OCI-LY1 (cell line): ENCODE measurements around the gene FGF11.

Experiments
- H2AFZ ChIP-seq: fragments of 200-600 bp; sonication (generic), shearing (Covaris generic); 2 replicates; pipeline ENCODE4 v1.6.0; 2014; ENCODE audit warnings: antibody characterized with exemption, mild to moderate bottlenecking, low read length
- H3F3A ChIP-seq: fragments of 200-600 bp; sonication (generic), shearing (Covaris generic); 2 replicates; pipeline ENCODE4 v1.6.0; 2014; ENCODE audit warnings: mild to moderate bottlenecking, antibody characterized with exemption, low read length, moderate library complexity; ENCODE audit not compliant: insufficient read depth
- H3K27ac ChIP-seq: fragments of 200-600 bp; sonication (generic); 2 replicates; pipeline ENCODE4 v1.5.1; 2014; ENCODE audit warnings: low read length, mixed run types, mild to moderate bottlenecking, low read depth; ENCODE audit not compliant: poor library complexity, severe bottlenecking
- H3K27me3 ChIP-seq: fragments of 200-600 bp; sonication (generic); 2 replicates; pipeline ENCODE4 v1.6.0; 2014; ENCODE audit warnings: antibody characterized with exemption, mild to moderate bottlenecking, low read length, moderate library complexity; ENCODE audit not compliant: insufficient read depth
- H3K36me3 ChIP-seq: fragments of 200-600 bp; sonication (generic); 2 replicates; pipeline ENCODE4 v1.6.1; 2014; ENCODE audit warnings: mild to moderate bottlenecking, antibody characterized with exemption, low read length, moderate library complexity, mixed read lengths; ENCODE audit not compliant: insufficient read depth
- H3K4me1 ChIP-seq: fragments of 200-600 bp; sonication (generic); 2 replicates; pipeline ENCODE4 v1.5.1; 2014; ENCODE audit warnings: mild to moderate bottlenecking, low read length, moderate library complexity; ENCODE audit not compliant: insufficient read depth, severe bottlenecking
- H3K4me2 ChIP-seq: fragments of 200-600 bp; sonication (generic), shearing (Covaris generic); 2 replicates; pipeline ENCODE4 v1.6.1; 2014; ENCODE audit warnings: low read length
- H3K4me3 ChIP-seq: fragments of 200-600 bp; sonication (generic); 2 replicates; pipeline ENCODE4 v1.5.1; 2014; ENCODE audit warnings: low read length, low read depth, mild to moderate bottlenecking, mixed read lengths; ENCODE audit not compliant: poor library complexity, severe bottlenecking
- H3K79me2 ChIP-seq: fragments of 200-600 bp; shearing (Covaris generic); 2 replicates; pipeline ENCODE4 v1.6.1; 2016; ENCODE audit warnings: mixed run types, low read length, mixed read lengths; ENCODE audit not compliant: insufficient read depth
- H3K9ac ChIP-seq: fragments of 200-600 bp; sonication (generic), shearing (Covaris generic); 2 replicates; pipeline ENCODE4 v1.6.1; 2014; ENCODE audit warnings: mild to moderate bottlenecking, low read length, mixed read lengths
- H3K9me2 ChIP-seq: fragments of 200-600 bp; sonication (generic), shearing (Covaris generic); 2 replicates; pipeline ENCODE4 v1.6.1; 2014; ENCODE audit warnings: low read depth, mild to moderate bottlenecking, low read length, mixed read lengths
- H3K9me3 ChIP-seq: fragments of 200-600 bp; shearing (Covaris generic); 2 replicates; pipeline ENCODE4 v1.6.1; 2014; ENCODE audit warnings: low read length, mixed read lengths
- H4K20me1 ChIP-seq: fragments of 200-600 bp; sonication (generic), shearing (Covaris generic); 2 replicates; pipeline ENCODE4 v1.6.0; 2016; ENCODE audit warnings: mild to moderate bottlenecking, low read length; ENCODE audit not compliant: insufficient read depth
- CTCF ChIP-seq: fragments of 200-600 bp; sonication (generic), shearing (Covaris generic); IDR thresholded peaks from 2 replicates; pipeline ENCODE4 v1.5.1; 2017; ENCODE audit warnings: mild to moderate bottlenecking, antibody characterized with exemption, low read length, moderate library complexity, mixed read lengths
- EZH2 ChIP-seq: fragments of 200-600 bp; sonication (generic), shearing (Covaris generic); IDR thresholded peaks from 2 replicates; pipeline ENCODE4 v1.8.0; 2017; ENCODE audit warnings: borderline replicate concordance, mixed run types, mild to moderate bottlenecking, antibody characterized with exemption, low read length, moderate library complexity, mixed read lengths

The FGF11 gene

DNA sequence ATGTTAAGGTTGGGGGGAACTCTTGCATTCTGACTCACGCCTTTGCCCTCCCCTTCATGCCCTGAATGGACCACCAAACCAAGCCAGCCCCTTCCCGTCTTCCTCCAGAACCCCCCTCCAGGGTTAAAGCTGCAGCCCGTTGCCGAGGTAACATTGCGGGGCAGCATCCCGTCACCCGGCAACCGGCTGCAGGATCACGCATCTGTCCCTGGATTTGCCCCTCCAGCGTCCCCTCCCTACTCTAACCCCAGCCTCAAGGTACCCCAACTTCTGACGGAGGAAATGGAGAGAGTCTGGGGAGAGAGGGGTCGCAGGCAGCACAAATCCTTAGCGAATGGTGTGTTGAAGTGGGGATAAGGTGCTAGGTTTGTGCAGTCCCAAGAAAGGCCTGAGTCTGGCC is 32.2 kb upstream of the FGF11 start:
- H3K9me3 ChIP-seq: no peaks in the 10 kb centered on the region
- 0 out of 2 replicates have a peak, but pooled peaks cover 3% of the 10 kb centered on the region for H3F3A ChIP-seq
- no peak overlapping the region for H3K4me2 ChIP-seq
- no peaks in the 10 kb centered on the region for H3K79me2 ChIP-seq
- no peak overlapping the region for H3K4me3 ChIP-seq
- H3K27me3 ChIP-seq: peaks cover 9% of the 10 kb centered on the region
- H3K9ac ChIP-seq: no peak overlapping the region
- no peaks in the 10 kb centered on the region for H3K36me3 ChIP-seq
- no peak overlapping the region for H3K27ac ChIP-seq
- H2AFZ ChIP-seq: no peak overlapping the region
- peaks cover 15% of the 10 kb centered on the region for H3K4me1 ChIP-seq
- TF ChIP-seq EZH2 (no peak), CTCF (no peak)
- H4K20me1 ChIP-seq: no peaks in the 10 kb centered on the region
- no peaks in the 10 kb centered on the region for H3K9me2 ChIP-seq

DNA sequence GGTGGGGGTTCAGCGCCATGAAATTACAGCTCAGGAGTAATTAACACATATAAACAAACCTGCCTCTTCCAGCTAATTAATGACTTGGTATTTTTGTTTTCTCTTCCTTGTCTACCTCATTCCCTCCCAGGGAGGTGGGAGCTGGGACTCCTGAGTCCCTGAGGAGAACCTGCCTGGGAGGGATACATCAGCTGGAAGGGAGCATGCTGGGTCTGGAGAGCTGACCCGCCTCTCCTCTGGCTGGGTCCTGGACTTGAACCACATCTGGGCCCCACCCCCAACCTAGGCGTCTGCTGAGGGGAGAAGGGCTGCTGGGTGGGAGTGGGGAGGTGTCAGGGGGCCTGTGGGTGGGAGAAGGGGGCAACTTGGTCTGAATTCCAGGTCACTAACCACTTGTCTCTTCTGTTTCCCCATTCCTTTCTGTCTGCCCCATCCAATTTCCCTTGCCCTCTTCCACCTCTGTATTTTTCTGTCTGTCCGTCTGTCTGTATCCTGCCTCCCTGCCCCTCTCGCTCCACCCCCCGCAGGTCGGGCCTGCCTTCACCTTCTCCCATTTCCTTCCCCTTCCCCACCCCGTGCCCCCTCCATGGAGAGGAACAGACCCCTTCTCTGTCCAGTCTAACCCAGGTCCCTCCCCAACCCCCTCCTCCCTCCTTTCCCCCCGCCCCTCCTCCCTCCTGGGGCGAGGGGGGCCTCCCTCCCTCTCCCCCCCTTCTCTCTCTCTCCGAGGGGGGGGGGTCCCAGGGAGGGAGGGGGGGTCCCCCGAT is 31.6 kb upstream of the FGF11 start, which contains the start of gene NLGN2:
Gene NLGN2 (plus strand): TSS at position 361 of the 767 bp plus-strand sequence. CDS start 411 bp downstream, outside the sequence.
- H3K4me3 ChIP-seq: no peak within 1 kb of the TSS
- no peaks in the 10 kb centered on the region for H3K9me3 ChIP-seq
- H2AFZ ChIP-seq: no peak within 1 kb of the TSS
- H3K4me1 ChIP-seq: peaks cover 15% of the 10 kb centered on the region
- no peaks in the 10 kb centered on the region for H3K9me2 ChIP-seq
- no peak within 1 kb of the TSS for H3K27ac ChIP-seq
- peaks cover 9% of the 10 kb centered on the region for H3K27me3 ChIP-seq
- TF ChIP-seq EZH2 (no peak), CTCF (no peak)
- no peaks in the 10 kb centered on the region for H4K20me1 ChIP-seq
- no peak within 1 kb of the TSS for H3K4me2 ChIP-seq
- H3K36me3 ChIP-seq: no peaks in the 10 kb centered on the region
- H3K79me2 ChIP-seq: no peaks in the 10 kb centered on the region
- no peak within 1 kb of the TSS for H3K9ac ChIP-seq
- 0 out of 2 replicates have a peak, but pooled peaks cover 3% of the 10 kb centered on the region for H3F3A ChIP-seq

DNA sequence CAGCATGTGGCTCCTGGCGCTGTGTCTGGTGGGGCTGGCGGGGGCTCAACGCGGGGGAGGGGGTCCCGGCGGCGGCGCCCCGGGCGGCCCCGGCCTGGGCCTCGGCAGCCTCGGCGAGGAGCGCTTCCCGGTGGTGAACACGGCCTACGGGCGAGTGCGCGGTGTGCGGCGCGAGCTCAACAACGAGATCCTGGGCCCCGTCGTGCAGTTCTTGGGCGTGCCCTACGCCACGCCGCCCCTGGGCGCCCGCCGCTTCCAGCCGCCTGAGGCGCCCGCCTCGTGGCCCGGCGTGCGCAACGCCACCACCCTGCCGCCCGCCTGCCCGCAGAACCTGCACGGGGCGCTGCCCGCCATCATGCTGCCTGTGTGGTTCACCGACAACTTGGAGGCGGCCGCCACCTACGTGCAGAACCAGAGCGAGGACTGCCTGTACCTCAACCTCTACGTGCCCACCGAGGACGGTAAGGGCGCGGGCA is 31.0 kb upstream of the FGF11 start:
- H3F3A ChIP-seq: 0 out of 2 replicates have a peak, but pooled peaks cover 3% of the 10 kb centered on the region

More for the DNA sequence above, 31.0 kb upstream of the FGF11 start:
- no peak overlapping the region for H2AFZ ChIP-seq
- H3K4me1 ChIP-seq: peaks cover 9% of the 10 kb centered on the region
- H3K27ac ChIP-seq: no peak overlapping the region
- TF ChIP-seq EZH2 (no peak), CTCF (no peak)
- H3K9me2 ChIP-seq: no peaks in the 10 kb centered on the region
- H3K9ac ChIP-seq: no peak overlapping the region
- no peaks in the 10 kb centered on the region for H3K79me2 ChIP-seq
- H3K27me3 ChIP-seq: peaks cover 9% of the 10 kb centered on the region
- H4K20me1 ChIP-seq: no peaks in the 10 kb centered on the region
- no peaks in the 10 kb centered on the region for H3K36me3 ChIP-seq
- no peaks in the 10 kb centered on the region for H3K9me3 ChIP-seq
- no peak overlapping the region for H3K4me3 ChIP-seq
- no peak overlapping the region for H3K4me2 ChIP-seq
